ENCODE results near the gene FCMR. TPM values are rescaled to one million over a fixed set of nuclear protein-coding genes. Genes with fewer than 3 reads are reported as not detected.
"Not testable (repeated sequence)": the region's sequence is repeated elsewhere in the genome, so short reads cannot be mapped to it uniquely, and the experiment has no call there.

Gene FCMR
- total RNA-seq, 1 experiment from 2014 or later: 1.5 TPM

- CTCF ChIA-PET: interaction anchor here (0.7 kb wide), 1 partner anchor 301 kb away, joined by 3 read pairs; no protein-coding TSS in a partner anchor
- TF ChIP-seq CTCF (conservative IDR thresholded peaks at IDR 0.05; ENCODE audit: low read depth, low read length): no peak; the same call in 1 of the 2 replicates
- TF ChIP-seq EZH2 (IDR thresholded peaks at IDR 0.05; ENCODE audit: low read length, unreplicated experiment): no peak
- TF ChIP-seq EZH2phosphoT487 (IDR thresholded peaks at IDR 0.05; ENCODE audit: borderline replicate concordance, low read length): no peak
- H3K9ac ChIP-seq (ENCODE audit: low read length): no peak overlapping the region
These were observed 3.5 kb upstream of the FCMR start for GRCh38 chr1:206925106-206925736.

GRCh38 chr1:206924592-206925105 lies 2.9 kb upstream of the FCMR start:
- H2AFZ ChIP-seq (ENCODE audit: low read length): no peak overlapping the region
- POLR2A ChIA-PET (ENCODE audit: unreplicated experiment): no interaction called here

More at GRCh38 chr1:206925106-206925736, 3.5 kb upstream of the FCMR start:
- no peaks in the 10 kb centered on the region for H3K9me2 ChIP-seq (replicated peaks; ENCODE audit: low read length)
- H3K4me2 ChIP-seq (ENCODE audit: low read length): no peak overlapping the region
- H3K79me2 ChIP-seq (ENCODE audit: low read length): no peaks in the 10 kb centered on the region
- DNase-seq: no peak
- no peak overlapping the region for H2AFZ ChIP-seq (ENCODE audit: low read length)
- ATAC-seq: no peak
- H3K4me3 ChIP-seq (ENCODE audit: low read length): no peak overlapping the region
- H3K4me1 ChIP-seq (ENCODE audit: insufficient read depth, low read length): peaks cover 15% of the 10 kb centered on the region
- BruUV-seq (replicated peaks): no TSS peak
- POLR2A ChIA-PET (ENCODE audit: unreplicated experiment): no interaction called here
- H3F3A ChIP-seq (ENCODE audit: low read length, unreplicated experiment): peaks cover 7% of the 10 kb centered on the region
- no peaks in the 10 kb centered on the region for H3K27me3 ChIP-seq (ENCODE audit: low read length)
- intact Hi-C loops (cut with micrococcal nuclease): no loop called here
- no peaks in the 10 kb centered on the region for H3K36me3 ChIP-seq (ENCODE audit: low read depth, low read length)
- no peaks in the 10 kb centered on the region for H3K9me3 ChIP-seq (ENCODE audit: low read length)
- no peak overlapping the region for H3K27ac ChIP-seq (ENCODE audit: low read length)
- H4K20me1 ChIP-seq (ENCODE audit: low read length): no peaks in the 10 kb centered on the region

GRCh38 chr1:206923961-206924557 lies 2.3 kb upstream of the FCMR start:
- ATAC-seq; H3K79me2 ChIP-seq (ENCODE audit: low read length); H3K27ac ChIP-seq (ENCODE audit: low read length); CTCF ChIA-PET; H3K4me3 ChIP-seq (ENCODE audit: low read length); BruUV-seq (replicated peaks); H3F3A ChIP-seq (ENCODE audit: low read length, unreplicated experiment); H4K20me1 ChIP-seq (ENCODE audit: low read length); H3K4me2 ChIP-seq (ENCODE audit: low read length); intact Hi-C loops (cut with micrococcal nuclease); H3K27me3 ChIP-seq (ENCODE audit: low read length); H3K9me2 ChIP-seq (replicated peaks; ENCODE audit: low read length); H2AFZ ChIP-seq (ENCODE audit: low read length); H3K36me3 ChIP-seq (ENCODE audit: low read depth, low read length); POLR2A ChIA-PET (ENCODE audit: unreplicated experiment); H3K9me3 ChIP-seq (ENCODE audit: low read length); DNase-seq; H3K9ac ChIP-seq (ENCODE audit: low read length): not testable (repeated sequence)
- H3K4me1 ChIP-seq (ENCODE audit: insufficient read depth, low read length): peaks cover 15% of the 10 kb centered on the region

More at GRCh38 chr1:206924592-206925105, 2.9 kb upstream of the FCMR start:
- DNase-seq (no peak), ATAC-seq (no peak)
- peaks cover 7% of the 10 kb centered on the region for H3F3A ChIP-seq (ENCODE audit: low read length, unreplicated experiment)
- no peak overlapping the region for H3K4me3 ChIP-seq (ENCODE audit: low read length)
- H4K20me1 ChIP-seq (ENCODE audit: low read length): no peaks in the 10 kb centered on the region
- H3K79me2 ChIP-seq (ENCODE audit: low read length): no peaks in the 10 kb centered on the region
- no peaks in the 10 kb centered on the region for H3K36me3 ChIP-seq (ENCODE audit: low read depth, low read length)
- intact Hi-C loops (cut with micrococcal nuclease): no loop called here
- H3K4me1 ChIP-seq (ENCODE audit: insufficient read depth, low read length): peaks cover 15% of the 10 kb centered on the region
- BruUV-seq (replicated peaks): no TSS peak
- H3K9ac ChIP-seq (ENCODE audit: low read length): no peak overlapping the region
- no peaks in the 10 kb centered on the region for H3K9me3 ChIP-seq (ENCODE audit: low read length)
- no peak for TF ChIP-seq CTCF (conservative IDR thresholded peaks at IDR 0.05; ENCODE audit: low read depth, low read length)
- TF ChIP-seq EZH2 (IDR thresholded peaks at IDR 0.05; ENCODE audit: low read length, unreplicated experiment): no peak
- TF ChIP-seq EZH2phosphoT487 (IDR thresholded peaks at IDR 0.05; ENCODE audit: borderline replicate concordance, low read length): no peak
- H3K9me2 ChIP-seq (replicated peaks; ENCODE audit: low read length): no peaks in the 10 kb centered on the region
- H3K4me2 ChIP-seq (ENCODE audit: low read length): no peak overlapping the region
- CTCF ChIA-PET: interaction anchor here (0.7 kb wide), 1 partner anchor 300 kb away, joined by 3 read pairs; no protein-coding TSS in a partner anchor
- no peak overlapping the region for H3K27ac ChIP-seq (ENCODE audit: low read length)
- no peaks in the 10 kb centered on the region for H3K27me3 ChIP-seq (ENCODE audit: low read length)

All from PC-3 (cell line).